ENCODE measurements around the gene GABRD. TPM values are rescaled to one million over a fixed set of nuclear protein-coding genes. Genes with fewer than 3 reads are reported as not detected.

GABRD gene
- total RNA-seq, 1 experiment from 2014 or later = not detected

GRCh38 chr1:2052054-2052679 lies 33.0 kb downstream of the GABRD start:
- no peaks in the 10 kb centered on the region; the same call in 1 of the 2 replicates for H3F3A ChIP-seq (ENCODE audit: insufficient read depth, low read depth)
- DNase-seq = no peak
- no peak overlapping the region for H2AFZ ChIP-seq
- TF ChIP-seq EZH2 (IDR thresholded peaks at IDR 0.05; ENCODE audit: low read depth) (no peak), CTCF (conservative IDR thresholded peaks at IDR 0.05) (no peak)
- H3K4me3 ChIP-seq = no peak overlapping the region
- ChIA-PET POLR2A (ENCODE audit: unreplicated experiment) (no interaction called here), CTCF (no interaction called here)
- H3K4me1 ChIP-seq (replicated peaks; ENCODE audit: insufficient read depth) = 0 out of 2 replicates have a peak, but pooled peaks cover 5% of the 10 kb centered on the region
- H3K4me2 ChIP-seq = peak overlapping the region; percentile 87; the same call in 1 of the 2 replicates
- intact Hi-C loops (cut with micrococcal nuclease; ENCODE audit: unreplicated experiment) = no loop called here
- H4K20me1 ChIP-seq (ENCODE audit: insufficient read depth) = no peaks in the 10 kb centered on the region
- BruUV-seq (replicated peaks) = TSS peak; percentile 32
- H3K36me3 ChIP-seq (ENCODE audit: low read depth) = no peaks in the 10 kb centered on the region
- H3K9me2 ChIP-seq (ENCODE audit: insufficient read depth) = no peaks in the 10 kb centered on the region
- peaks cover 11% of the 10 kb centered on the region for H3K79me2 ChIP-seq (ENCODE audit: low read depth)
- H3K27me3 ChIP-seq (ENCODE audit: insufficient read depth, low read depth) = no peaks in the 10 kb centered on the region
- no peaks in the 10 kb centered on the region for H3K9me3 ChIP-seq (ENCODE audit: insufficient read depth, low read depth)
- H3K27ac ChIP-seq = no peak overlapping the region

- H3K36me3 ChIP-seq (ENCODE audit: low read depth) = no peaks in the 10 kb centered on the region
- H3K9me3 ChIP-seq (ENCODE audit: insufficient read depth, low read depth) = no peaks in the 10 kb centered on the region
- H3K4me2 ChIP-seq = no peak overlapping the region
- peaks cover 11% of the 10 kb centered on the region for H3K79me2 ChIP-seq (ENCODE audit: low read depth)
- no TSS peak for BruUV-seq (replicated peaks)
- H4K20me1 ChIP-seq (ENCODE audit: insufficient read depth) = no peaks in the 10 kb centered on the region
- no peaks in the 10 kb centered on the region for H3K27me3 ChIP-seq (ENCODE audit: insufficient read depth, low read depth)
- no peaks in the 10 kb centered on the region; the same call in 1 of the 2 replicates for H3F3A ChIP-seq (ENCODE audit: insufficient read depth, low read depth)
- intact Hi-C loops (cut with micrococcal nuclease; ENCODE audit: unreplicated experiment) = no loop called here
- TF ChIP-seq EZH2 (IDR thresholded peaks at IDR 0.05; ENCODE audit: low read depth) (no peak), CTCF (conservative IDR thresholded peaks at IDR 0.05) (no peak)
- H3K4me3 ChIP-seq = no peak overlapping the region
- no peak for DNase-seq
- no peak overlapping the region for H2AFZ ChIP-seq
- POLR2A ChIA-PET (ENCODE audit: unreplicated experiment) = no interaction called here
- H3K27ac ChIP-seq = no peak overlapping the region
- no peaks in the 10 kb centered on the region for H3K9me2 ChIP-seq (ENCODE audit: insufficient read depth)
- CTCF ChIA-PET = no interaction called here
- H3K4me1 ChIP-seq (replicated peaks; ENCODE audit: insufficient read depth) = 0 out of 2 replicates have a peak, but pooled peaks cover 5% of the 10 kb centered on the region
Measured at GRCh38 chr1:2052756-2053155, 33.6 kb downstream of the GABRD start.

GRCh38 chr1:2053217-2053616 lies 34.1 kb downstream of the GABRD start:
- H3K4me3 ChIP-seq = no peak overlapping the region
- H3K9me3 ChIP-seq (ENCODE audit: insufficient read depth, low read depth) = no peaks in the 10 kb centered on the region
- no peak overlapping the region for H2AFZ ChIP-seq
- no peaks in the 10 kb centered on the region; the same call in 1 of the 2 replicates for H3F3A ChIP-seq (ENCODE audit: insufficient read depth, low read depth)
- H3K27ac ChIP-seq = no peak overlapping the region
- H3K79me2 ChIP-seq (ENCODE audit: low read depth) = peaks cover 11% of the 10 kb centered on the region
- H3K36me3 ChIP-seq (ENCODE audit: low read depth) = no peaks in the 10 kb centered on the region
- no peaks in the 10 kb centered on the region for H3K27me3 ChIP-seq (ENCODE audit: insufficient read depth, low read depth)
- H4K20me1 ChIP-seq (ENCODE audit: insufficient read depth) = no peaks in the 10 kb centered on the region
- H3K4me2 ChIP-seq = no peak overlapping the region
- no TSS peak for BruUV-seq (replicated peaks)
- no peak for TF ChIP-seq EZH2 (IDR thresholded peaks at IDR 0.05; ENCODE audit: low read depth)
- TF ChIP-seq CTCF (conservative IDR thresholded peaks at IDR 0.05) = no peak
- ChIA-PET CTCF (no interaction called here), POLR2A (ENCODE audit: unreplicated experiment) (no interaction called here)
- no peak for DNase-seq
- H3K4me1 ChIP-seq (replicated peaks; ENCODE audit: insufficient read depth) = 0 out of 2 replicates have a peak, but pooled peaks cover 5% of the 10 kb centered on the region
- H3K9me2 ChIP-seq (ENCODE audit: insufficient read depth) = no peaks in the 10 kb centered on the region
- intact Hi-C loops (cut with micrococcal nuclease; ENCODE audit: unreplicated experiment) = no loop called here

Data from PC-9 (cell line).